HG03378 (cell line): ENCODE measurements around the gene RYR3.

Experiments
- ATAC-seq: cut with Tn5 transposase; IDR thresholded peaks from one replicate; pipeline ENCODE4 v1.9.1; 2021; ENCODE audit warnings: mild to moderate bottlenecking, moderate library complexity; ENCODE audit not compliant: unreplicated experiment

The RYR3 gene

GRCh38 chr15:33858836-33859235 lies 548.1 kb downstream of the RYR3 start:
- no peak for ATAC-seq

- no peak for ATAC-seq
Measured at GRCh38 chr15:33859992-33860545, 549.3 kb downstream of the RYR3 start.

- ATAC-seq: no peak
Measured at GRCh38 chr15:33860754-33861153, 550.0 kb downstream of the RYR3 start.

- ATAC-seq: no peak
Measured at GRCh38 chr15:33864360-33865075, 553.8 kb downstream of the RYR3 start.

- no peak for ATAC-seq
Measured at GRCh38 chr15:33865416-33865815, 554.6 kb downstream of the RYR3 start.

- no peak for ATAC-seq
Measured at GRCh38 chr15:33866101-33866737, 555.5 kb downstream of the RYR3 start.

- no peak for ATAC-seq
Measured at GRCh38 chr15:33871980-33872379, 561.2 kb downstream of the RYR3 start.

GRCh38 chr15:33872416-33873106 lies 561.8 kb downstream of the RYR3 start:
- no peak for ATAC-seq

GRCh38 chr15:33874156-33874555 lies 563.4 kb downstream of the RYR3 start:
- ATAC-seq: no peak

- no peak for ATAC-seq
Measured at GRCh38 chr15:33882921-33883320, 572.2 kb downstream of the RYR3 start.

GRCh38 chr15:33888176-33888575 lies 577.4 kb downstream of the RYR3 start:
- no peak for ATAC-seq

GRCh38 chr15:33894193-33894592 lies 583.4 kb downstream of the RYR3 start:
- ATAC-seq: peak; percentile 70

GRCh38 chr15:33902043-33902442 lies 591.3 kb downstream of the RYR3 start:
- no peak for ATAC-seq

- ATAC-seq: no peak
Measured at GRCh38 chr15:33903661-33904060, 592.9 kb downstream of the RYR3 start.

GRCh38 chr15:33907326-33907725 lies 596.6 kb downstream of the RYR3 start:
- no peak for ATAC-seq

- ATAC-seq: no peak
Measured at GRCh38 chr15:33908406-33908805, 597.6 kb downstream of the RYR3 start.

GRCh38 chr15:33910741-33911140 lies 600.0 kb downstream of the RYR3 start:
- no peak for ATAC-seq

- no peak for ATAC-seq
Measured at GRCh38 chr15:33912326-33912725, 601.6 kb downstream of the RYR3 start.

GRCh38 chr15:33913459-33913858 lies 602.7 kb downstream of the RYR3 start:
- ATAC-seq: no peak
